Measurements from ENCODE around the gene SLC30A4.

The SLC30A4 gene

DNA sequence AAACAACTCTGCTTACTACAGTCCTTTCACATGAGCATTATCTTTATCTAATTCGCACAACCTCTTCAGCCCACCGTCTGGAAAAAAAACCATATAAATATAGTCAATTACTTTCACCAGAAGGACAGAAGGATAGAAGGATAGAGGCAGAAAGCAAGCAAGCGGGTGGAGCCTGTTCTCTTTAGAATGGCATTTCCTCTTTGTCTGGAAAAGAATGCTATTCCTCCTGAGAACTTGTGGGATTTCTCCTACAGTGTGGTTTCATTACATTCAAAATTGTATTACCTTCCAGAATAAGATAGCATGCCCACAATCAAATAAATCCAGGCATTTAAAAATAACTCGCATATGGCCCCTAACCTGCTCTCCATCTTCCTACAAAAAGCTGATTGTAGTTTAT is 23.1 kb downstream of the SLC30A4 start:
- no peak for DNase-seq

DNA sequence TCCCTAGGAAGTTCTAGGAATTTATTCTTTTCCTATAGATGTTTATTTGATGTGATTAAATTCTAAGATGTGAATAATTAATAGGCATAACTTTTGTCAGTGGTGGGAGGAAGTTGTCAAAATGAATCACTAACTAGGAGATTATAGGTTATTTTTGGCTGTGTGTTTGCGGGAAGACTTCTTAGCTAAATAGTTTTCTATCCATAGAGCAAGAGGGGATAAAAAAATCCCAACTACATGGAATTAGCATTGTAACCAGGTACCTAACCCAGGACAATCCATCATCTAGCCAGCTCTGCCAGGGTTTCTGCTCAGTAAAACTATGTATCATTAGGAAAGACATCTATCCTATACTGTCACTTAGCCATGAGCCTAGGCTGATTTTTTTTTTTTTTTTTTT is 23.9 kb downstream of the SLC30A4 start:
- no peak for DNase-seq

DNA sequence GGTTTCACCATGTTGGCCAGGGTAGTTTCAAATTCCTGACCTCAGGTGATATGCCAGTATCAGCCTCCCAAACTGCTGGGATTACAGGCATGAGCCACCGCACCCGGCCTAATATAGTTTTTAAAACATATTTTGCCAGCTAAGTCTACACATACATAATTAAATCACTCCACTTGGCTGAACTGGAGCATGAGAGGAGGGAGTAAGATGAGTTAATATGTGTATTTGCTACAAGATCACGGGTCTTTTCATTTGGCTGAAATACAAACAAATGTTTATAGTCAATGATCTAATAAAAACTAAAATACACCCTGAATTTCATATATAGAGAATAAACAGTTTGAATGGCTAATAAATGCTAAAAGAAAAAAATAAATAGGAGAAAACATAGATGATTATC is 25.3 kb downstream of the SLC30A4 start:
- DNase-seq = no peak

DNA sequence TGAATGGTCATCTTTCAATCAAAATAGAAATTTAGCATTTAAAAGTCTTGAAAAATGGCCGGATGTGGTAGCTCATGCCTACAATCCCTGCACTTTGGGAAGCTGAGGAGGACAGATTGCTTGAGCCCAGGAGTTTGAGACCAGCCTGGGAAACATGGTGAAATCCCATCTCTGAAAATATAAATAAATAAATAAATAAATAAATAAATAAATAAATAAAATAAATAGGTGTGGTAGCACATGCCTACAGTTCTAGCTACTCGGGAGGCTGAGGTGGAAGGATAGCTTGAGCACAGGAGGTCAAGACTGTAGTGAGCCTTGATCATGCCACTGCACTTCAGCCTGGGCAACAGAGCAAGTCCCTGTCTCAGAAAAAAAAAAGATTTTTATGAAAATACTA is 25.9 kb downstream of the SLC30A4 start:
- DNase-seq = no peak

DNA sequence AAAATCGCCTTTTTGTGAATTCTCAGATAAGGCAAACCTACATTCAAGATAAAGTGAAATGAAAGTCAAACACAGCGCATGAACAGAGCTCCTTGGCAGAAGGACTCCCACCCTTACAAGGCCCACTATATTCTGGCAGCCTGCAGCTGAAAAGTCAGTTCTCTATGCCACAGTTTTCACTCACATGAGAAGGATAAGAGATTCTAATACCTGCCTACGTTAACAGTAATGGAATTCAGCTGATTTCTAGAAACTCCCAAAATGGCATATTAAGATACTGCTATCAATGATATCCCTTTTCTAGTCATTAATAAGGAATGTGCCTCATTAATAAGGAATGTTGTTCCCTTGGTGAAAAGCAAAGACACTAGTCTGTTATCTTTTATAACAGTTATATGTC is 27.0 kb downstream of the SLC30A4 start:
- DNase-seq = no peak

DNA sequence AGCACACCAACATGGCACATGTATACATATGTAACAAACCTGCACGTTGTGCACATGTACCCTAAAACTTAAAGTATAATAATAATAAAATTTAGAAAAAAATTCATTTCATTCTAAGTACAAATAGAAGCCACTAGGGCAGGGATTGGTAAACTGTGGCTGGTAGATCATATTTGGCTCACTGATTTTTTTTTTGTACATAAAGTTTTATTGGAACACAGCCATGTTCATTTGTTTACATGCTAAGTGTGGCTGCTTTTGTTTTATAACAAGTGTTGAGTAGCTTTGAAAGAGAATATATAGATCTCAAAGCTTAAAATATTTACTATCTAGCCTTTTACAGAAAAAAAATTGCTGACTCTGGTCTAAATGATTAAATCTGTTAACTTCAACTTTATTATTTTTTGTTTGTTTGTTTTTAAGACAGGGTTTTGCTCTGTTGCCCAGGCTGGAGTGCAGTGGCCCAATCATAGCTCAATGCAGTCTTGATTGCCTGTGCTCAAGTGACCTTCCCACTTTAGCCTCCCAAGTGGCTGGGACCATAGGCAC is 32.8 kb downstream of the SLC30A4 start:
- no peak for DNase-seq

DNA sequence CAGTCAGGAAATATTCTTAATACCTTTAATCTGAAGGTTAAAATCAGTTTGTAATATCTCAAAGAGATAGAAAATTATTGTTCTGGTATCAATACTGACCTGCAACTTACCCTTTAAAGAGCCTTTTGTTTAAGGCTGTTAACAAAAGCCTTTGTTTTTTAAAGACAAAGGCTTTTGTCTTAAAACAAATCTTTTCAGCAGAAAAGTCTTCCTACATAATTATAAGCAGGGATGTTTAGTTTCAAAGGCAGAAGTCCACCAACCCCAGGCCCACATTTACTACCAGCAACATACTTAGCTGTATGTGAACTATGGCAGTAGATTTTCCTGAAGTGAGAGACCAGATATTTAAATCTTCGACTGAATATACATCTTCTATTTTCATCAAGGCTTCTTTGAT is 36.2 kb downstream of the SLC30A4 start:
- DNase-seq = no peak

DNA sequence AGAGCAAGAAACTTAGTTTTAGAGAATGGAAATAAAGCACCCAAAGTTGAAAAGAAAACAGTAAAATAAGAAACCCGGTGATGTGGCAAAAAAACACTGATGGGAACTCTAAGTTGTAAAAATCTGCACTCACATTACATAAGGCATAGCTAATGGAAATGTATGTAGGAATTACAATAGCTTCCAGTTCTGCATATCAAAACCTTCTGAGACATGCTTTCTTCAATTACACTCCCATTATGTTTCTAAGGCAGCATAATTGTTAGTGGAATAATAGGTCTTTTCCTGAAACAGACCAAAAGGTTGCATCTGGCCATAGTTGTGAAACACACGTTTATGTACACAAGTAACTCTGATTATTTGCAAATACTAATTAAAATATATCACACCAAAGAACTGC is 41.4 kb downstream of the SLC30A4 start:
- no peak for DNase-seq

DNA sequence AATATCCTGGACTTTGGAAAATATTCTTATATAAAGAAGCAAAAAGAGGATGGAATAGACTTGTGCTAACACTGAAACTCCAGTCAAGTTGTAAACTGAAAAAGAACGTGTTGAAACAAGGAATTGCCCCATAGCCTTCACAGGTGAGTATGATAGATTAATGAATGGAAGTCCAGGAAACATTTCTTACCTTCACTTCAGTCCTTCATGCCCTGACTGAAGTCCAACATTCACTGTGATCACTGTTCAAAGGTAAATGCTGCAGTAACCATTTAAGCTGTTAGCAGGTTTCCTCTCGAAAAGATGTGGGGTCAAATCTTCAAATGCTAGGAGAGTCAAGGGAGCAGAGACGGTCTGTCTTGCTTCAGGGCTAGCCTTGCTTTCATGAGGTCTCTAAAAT is 46.1 kb downstream of the SLC30A4 start:
- no peak for DNase-seq

DNA sequence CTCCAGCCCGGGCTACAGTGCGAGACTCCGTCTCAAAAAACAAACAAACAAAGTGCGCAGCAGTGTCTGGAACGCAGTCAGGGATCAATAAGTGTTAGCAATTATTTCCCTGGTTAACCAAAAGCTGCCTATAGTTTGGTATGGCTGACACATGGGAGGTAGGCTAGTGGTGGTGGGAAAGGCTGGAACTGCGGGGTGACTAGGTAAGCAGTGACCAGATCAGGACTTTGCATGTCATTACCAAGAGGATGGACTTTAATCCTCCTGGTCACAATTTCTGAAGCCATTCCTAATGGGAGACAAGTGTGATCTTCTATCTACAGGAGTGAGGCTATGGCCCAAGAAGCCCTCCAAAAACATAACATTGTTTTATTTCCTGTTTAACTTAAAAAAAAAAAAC is 47.8 kb downstream of the SLC30A4 start:
- no peak for DNase-seq

DNA sequence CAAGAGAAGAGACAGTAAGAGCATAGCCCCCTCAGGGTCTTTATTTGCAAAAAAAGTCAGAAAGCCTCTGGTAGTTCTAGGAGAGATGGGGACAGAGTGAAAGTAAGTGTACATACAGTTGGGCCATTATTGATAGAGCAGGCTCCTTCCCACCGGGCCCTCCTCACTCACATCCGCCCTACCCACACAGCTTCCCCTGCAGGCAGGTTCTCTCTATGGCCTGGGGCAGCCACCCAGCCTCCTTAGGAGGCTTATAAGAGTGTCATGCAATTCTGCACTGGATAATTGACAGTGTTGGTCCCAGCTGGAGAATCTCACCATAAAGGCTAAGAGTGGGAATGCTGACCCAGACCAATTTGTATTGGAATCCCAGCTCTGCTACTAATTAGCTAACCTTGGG is 49.5 kb downstream of the SLC30A4 start:
- no peak for DNase-seq

DNA sequence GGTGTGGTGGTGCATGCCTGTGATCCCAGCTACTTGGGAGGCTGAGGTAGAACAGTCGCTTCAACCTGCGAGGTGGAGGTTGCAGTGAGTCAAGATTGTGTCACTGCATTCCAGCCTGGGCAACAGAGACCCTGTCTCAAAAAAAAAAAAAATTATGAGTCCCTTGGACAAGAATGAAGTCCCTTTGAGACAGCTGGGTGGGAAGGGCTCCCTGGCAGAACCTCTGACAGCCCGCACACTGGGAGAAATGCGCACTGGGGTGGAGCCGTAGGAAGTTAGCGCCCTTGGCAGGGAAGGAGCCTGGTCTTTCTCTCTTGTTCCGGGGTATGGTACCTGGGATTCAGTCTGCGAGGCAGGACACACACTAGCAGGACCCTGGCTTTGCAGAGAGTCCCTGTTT is 51.4 kb downstream of the SLC30A4 start:
- DNase-seq = no peak

DNA sequence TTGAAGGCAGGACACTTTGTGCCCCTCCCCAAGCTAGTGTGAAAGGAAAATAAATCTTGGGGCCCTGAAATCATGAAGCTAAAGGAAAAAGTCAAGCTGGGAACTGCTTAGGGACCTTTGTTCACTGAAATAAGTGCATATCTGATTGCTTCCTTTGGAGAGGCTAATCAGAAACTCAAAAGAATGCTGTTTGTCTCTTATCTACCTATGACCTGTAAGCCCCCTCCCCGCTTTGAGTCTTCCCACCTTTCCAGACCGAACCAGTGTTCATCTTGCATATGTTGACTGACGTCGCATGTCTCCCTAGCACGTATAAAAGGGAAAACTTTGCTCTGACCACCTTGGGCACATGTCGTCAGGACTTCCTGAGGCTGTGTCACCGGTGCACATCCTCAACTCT is 53.1 kb downstream of the SLC30A4 start:
- no peak for DNase-seq

DNA sequence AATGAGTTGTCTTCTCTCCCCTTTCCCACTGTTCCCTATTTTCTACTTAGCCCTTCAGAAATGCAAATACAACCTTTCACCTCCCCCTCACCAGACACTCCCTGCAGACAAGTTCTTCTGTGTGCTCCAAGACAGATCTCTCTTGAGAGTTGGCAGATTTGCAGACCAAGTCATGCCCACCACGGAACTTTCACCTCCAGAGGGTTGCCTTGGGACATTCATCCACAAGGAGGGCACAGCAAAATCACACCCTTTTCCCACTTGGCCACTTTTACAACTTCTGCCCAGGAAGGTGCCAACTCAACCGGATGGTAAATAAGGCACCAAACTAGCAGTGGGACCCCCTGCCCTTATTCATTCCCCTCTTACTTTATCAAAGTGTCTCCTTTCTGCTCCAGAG is 53.5 kb downstream of the SLC30A4 start:
- DNase-seq = no peak

DNA sequence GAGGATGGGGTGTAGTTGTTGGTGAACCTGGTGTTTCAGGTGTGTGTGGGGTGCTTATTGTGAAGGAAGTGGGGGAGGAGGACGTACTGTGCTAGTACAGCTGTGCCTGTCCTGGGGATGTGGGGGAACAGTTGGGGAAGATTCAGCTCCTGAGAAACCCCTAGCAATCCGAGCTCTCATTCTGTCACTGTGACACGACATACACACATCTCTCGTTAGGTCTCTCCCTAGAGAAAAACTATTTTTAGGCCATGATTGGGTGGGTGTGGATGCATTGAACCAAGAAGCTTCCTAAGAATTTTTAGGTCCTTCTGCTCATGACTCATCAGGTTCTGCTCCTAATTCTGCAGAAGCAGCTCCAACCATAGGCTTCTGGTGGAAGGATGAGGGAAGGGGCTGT is 54.3 kb downstream of the SLC30A4 start:
- no peak for DNase-seq

DNA sequence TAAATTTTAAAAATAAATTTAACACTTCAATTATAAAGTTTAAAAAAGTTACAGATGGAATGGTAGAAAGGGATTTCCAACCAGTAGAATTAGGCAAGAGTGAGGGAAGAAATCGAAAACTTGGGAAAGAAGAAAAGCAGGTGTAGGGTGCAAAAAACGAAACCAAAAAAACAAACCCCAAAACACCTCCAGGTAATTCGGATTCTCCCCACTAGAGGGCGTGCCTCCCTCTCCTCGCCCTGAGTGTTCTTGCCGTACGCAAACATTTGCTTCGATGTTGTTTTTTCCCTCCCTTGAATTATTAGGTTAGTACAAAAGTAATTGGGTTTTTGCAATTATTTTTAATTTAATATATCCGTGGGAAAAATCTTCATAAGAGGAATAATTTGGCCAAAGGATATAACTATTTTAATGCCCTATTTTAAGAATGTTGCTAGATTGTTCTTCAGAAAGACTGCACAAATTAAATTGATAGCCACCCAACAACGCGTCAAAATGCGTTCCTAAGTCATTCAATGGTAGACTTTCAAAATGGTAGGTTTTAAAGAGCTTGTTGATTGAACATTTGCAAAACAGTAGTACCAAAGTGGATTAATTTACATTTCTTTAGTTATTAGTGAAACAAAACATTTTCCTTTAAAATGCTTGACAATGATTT is 63.7 kb downstream of the SLC30A4 start:
- DNase-seq = peak; percentile 71

DNA sequence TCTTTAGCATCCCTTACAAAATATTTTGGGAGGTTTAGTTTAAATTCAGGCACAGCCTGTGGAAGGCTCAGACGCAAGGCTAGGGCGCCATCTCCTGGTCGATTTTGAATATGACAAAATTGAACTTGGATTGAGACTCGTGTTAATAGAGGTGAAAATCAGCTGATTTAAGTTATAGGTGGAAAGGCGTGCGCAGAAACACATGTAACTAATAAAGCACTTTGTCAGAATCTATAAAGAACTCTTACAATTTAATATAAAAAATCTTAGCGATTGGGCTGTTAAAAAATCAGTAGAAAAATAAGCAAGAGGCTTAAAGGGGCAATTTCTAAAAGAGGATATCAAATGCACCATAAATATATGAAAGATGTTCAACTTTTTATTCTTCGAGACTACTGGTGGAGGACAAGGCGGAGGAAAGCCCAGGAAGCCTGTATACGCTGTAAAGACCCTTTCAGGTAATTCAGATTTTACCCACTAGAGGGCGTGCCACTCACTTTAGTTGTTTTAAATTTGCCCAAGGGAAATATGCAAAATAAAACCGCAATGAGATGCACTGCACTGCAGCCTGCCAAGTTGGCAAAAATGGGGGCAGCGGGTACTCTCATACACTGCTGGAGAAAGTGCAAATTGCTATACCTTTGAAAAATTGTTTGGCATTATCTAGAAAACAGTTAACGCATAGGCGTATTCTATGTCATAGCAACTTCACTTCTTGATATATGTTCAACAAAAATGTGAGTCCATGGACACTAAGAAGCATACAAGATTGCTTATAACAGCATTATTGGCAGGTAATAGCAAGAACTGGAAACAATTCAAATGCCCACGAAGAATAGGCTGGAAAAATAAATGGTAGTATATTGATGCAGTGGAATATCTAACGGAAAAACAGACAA is 64.7 kb downstream of the SLC30A4 start:
- DNase-seq = peak; percentile 33

DNA sequence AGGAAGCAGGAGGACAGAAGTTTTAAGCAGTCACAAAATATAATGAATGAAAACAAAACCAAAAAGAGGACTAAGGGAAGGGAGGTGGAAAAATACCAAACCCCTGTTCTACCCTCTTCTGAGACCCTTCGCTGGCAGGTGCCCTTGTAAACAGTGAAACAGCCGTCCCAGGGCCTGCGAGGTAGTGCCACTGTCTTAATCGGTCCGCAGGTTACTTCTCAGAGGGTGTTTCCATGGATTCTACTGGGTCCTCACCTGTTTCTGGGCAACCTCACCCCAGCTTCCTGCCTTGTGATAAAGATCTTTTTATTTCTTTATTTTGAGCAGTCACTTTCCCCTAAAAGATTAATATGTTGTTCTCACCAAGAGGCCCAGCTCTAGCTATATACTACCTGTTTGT is 65.3 kb downstream of the SLC30A4 start:
- DNase-seq = peak; percentile 4

DNA sequence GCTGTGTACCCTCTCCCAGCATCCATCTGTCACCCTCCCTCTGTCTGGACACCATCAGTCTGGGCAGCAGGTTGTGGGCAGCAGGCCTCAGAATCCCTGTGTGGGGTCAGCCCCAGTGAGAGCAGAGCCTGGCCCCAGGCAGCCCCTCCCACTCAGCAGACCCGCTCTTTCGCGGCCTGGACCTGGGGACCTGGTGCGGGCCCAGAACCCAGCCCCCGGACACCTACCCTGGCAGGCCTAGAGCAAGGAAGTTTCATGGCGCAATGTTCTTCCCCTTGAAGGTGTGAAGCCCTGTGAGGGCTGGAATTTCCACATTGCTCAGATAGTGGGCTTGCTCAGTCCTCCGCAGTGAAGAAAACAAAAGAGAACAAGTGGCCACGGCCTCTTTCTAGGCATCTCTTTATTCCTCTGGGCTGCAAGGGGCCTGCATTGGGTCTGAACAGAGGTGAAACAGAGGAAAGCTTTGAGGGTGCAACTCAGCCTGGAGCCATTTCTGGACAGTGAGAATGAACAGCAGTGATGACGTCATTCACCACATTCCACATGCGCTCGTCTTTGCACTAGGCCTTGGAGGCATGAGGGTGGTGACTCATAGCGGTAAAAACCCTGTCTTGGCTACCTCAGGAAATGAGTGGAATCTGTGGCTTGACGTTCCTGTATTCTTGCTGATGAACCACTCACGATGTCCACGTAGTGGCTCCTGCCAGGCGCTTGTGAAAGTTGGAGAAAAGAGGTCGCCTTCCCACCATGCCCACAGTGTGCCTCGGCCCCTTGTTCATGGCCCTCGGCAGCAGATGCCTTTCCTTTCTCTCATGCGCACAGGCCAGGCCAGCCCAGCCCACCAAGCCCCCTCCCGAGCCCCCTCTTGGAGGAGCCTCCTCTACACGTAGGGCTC is 66.1 kb downstream of the SLC30A4 start:
- DNase-seq = peak; percentile 60

DNA sequence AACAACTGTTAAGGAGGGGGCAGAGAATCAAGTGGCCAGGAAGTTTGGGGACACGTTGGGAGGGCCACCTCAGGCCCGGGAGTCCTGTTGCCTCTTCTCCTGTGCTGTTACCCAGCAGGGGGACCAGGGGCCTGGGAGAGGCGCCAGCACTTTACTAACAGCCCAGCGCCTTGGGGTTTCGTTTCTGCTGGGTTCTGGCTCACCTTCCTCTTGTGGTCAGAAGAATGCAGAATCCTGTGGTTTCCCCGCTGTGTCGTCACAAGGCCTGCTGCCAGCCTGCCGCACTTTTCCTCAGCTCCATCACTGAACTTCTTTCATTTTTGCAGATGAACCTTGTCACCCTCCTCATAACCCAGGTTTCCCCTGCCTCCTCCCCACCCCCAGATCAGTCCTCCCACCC is 67.7 kb downstream of the SLC30A4 start:
- DNase-seq = peak; percentile 58

DNA sequence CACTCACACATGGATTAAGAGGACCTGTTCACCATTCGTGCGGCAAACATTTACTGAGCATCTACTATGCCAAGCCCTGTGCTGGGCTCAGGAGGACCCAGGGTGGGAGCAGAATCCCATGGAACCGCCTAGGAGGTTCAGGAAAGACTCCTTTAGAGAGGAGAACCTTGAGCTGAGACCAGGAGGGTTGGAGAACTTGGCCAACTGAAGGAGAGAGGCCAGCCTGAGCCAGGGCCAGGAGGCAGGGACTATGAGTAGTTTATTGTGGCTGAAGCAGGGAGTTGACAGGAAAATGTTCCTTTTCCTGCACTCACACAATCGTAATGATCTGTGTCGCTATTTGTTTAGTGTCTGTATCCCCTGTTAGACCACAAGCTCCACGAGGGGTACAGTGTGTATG is 71.3 kb downstream of the SLC30A4 start:
- DNase-seq = no peak

DNA sequence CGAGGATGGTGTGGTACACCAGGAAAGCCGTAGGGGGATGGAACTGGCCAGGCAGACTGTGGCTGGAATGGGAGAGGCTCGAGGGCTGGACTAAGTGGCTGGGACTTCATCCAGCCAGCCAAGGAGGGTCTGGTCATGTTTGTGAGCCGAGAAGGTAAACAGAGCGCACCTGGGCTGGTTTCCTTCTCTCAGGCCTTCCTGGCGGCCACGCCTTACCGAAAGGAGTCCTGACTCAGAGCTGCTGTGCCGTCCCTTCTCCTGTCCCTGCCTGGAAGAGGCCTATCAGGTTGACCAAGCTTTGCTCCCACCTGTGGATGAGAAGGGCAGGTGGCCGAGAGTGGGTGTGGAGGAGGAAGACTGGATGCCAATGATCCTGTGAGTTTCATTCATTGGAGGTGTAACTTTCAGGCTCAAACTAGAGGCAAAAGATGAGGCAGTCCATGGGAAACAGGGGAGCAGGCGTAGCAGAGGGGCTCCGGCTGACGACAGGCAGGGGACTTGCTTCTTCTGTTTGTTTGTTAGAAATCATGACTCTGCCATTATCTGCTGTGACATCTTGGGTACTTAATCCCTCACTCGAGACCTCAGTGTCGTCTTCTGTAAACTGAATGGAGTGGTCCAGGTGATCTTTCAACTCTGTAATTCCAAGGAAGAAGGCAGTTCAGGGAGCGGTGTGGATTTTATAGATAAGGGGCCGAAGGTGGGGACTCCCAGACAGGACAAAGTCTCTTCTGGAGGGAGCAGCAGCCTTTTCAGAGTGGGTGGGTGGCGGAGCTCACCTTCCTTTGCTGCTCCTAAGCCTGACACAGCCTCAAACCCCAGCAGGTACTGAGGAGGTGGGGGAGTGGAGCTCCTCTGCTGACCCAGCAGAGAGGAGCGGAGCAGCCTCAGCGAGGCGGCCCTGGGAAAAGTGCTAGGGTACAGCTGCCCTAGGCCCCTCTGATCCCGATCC is 72.4 kb downstream of the SLC30A4 start:
- no peak for DNase-seq

All from activated effector memory CD4-positive, alpha-beta T cell treated with Interleukin-2 at 50 U/mL for 16 hours (primary cell).